ENCODE measurements around the gene ALK.

- TF ChIP-seq CTCF (conservative IDR thresholded peaks at IDR 0.05; ENCODE audit: low read depth in 2 of 2) (no peak), EZH2 (IDR thresholded peaks at IDR 0.05; ENCODE audit: low read depth, unreplicated experiment) (no peak), EZH2phosphoT487 (IDR thresholded peaks at IDR 0.05; ENCODE audit: unreplicated experiment) (no peak), CREB1 (CRISPR knock-in tag; IDR thresholded peaks at IDR 0.05; ENCODE audit: low read depth) (no peak)
Measured at GRCh38 chr2:29921560-29921915, at the start of gene ALK.
